NCI-H2196 treated with DMSO at 0.1 percent for 48 hours (cell line): ENCODE data around the gene PIK3CB.
"Not testable (repeated sequence)": the region's sequence is repeated elsewhere in the genome, so short reads cannot be mapped to it uniquely, and the experiment has no call there.

Source experiments
- DNase-seq: peaks from one replicate; lab custom pipeline; 2025; ENCODE audit not compliant: unreplicated experiment; lab: John Stamatoyannopoulos, UW

PIK3CB gene

GRCh38 chr3:138768125-138768524 is 66.6 kb downstream of the PIK3CB start:
- no peak for DNase-seq

- no peak for DNase-seq
These were observed 67.1 kb downstream of the PIK3CB start for GRCh38 chr3:138767498-138768104.

GRCh38 chr3:138761002-138761401 is 73.7 kb downstream of the PIK3CB start:
- DNase-seq: no peak

- no peak for DNase-seq
These were observed 86.5 kb downstream of the PIK3CB start for GRCh38 chr3:138748190-138748589.

- DNase-seq: no peak
These were observed 87.5 kb downstream of the PIK3CB start for GRCh38 chr3:138747225-138747624.

- DNase-seq: no peak
These were observed 94.7 kb downstream of the PIK3CB start for GRCh38 chr3:138740072-138740471.

GRCh38 chr3:138732456-138732855 is 102.3 kb downstream of the PIK3CB start:
- DNase-seq: no peak

- no peak for DNase-seq
These were observed 107.6 kb downstream of the PIK3CB start for GRCh38 chr3:138726946-138727730.

- not testable (repeated sequence) for DNase-seq
These were observed 108.7 kb downstream of the PIK3CB start for GRCh38 chr3:138726042-138726441.

GRCh38 chr3:138725116-138725515 is 109.6 kb downstream of the PIK3CB start:
- DNase-seq: no peak

- no peak for DNase-seq
These were observed 110.3 kb downstream of the PIK3CB start for GRCh38 chr3:138724443-138724842.

GRCh38 chr3:138718849-138719248 is 115.9 kb downstream of the PIK3CB start:
- DNase-seq: no peak

GRCh38 chr3:138717348-138717747 is 117.4 kb downstream of the PIK3CB start:
- DNase-seq: no peak

GRCh38 chr3:138712086-138712485 is 122.6 kb downstream of the PIK3CB start:
- DNase-seq: no peak

GRCh38 chr3:138705675-138706074 is 129.1 kb downstream of the PIK3CB start:
- no peak for DNase-seq

GRCh38 chr3:138696666-138697370 is 137.9 kb downstream of the PIK3CB start:
- DNase-seq: no peak

GRCh38 chr3:138694287-138695007 is 140.3 kb downstream of the PIK3CB start:
- DNase-seq: no peak

- DNase-seq: no peak
These were observed 142.6 kb downstream of the PIK3CB start for GRCh38 chr3:138692152-138692551.

GRCh38 chr3:138691351-138691750 is 143.4 kb downstream of the PIK3CB start:
- DNase-seq: no peak

- DNase-seq: no peak
These were observed 144.7 kb downstream of the PIK3CB start for GRCh38 chr3:138690036-138690435.

GRCh38 chr3:138688871-138689299 is 145.8 kb downstream of the PIK3CB start:
- DNase-seq: no peak
